H9 (cell line): Measurements from ENCODE around the gene PLEKHA7. TPM values are rescaled to one million over a fixed set of nuclear protein-coding genes. Genes with fewer than 3 reads are reported as not detected.

Experiments used
- DNase-seq: peaks from one replicate; pipeline ENCODE4 v3.0.0-alpha.2; 2017
- H2AFZ ChIP-seq: one replicate; pipeline ENCODE4 v1.6.1; 2013; ENCODE audit warnings: mild to moderate bottlenecking, low read length, control low read depth, moderate library complexity
- H2AK5ac ChIP-seq: 2 replicates; pipeline ENCODE4 v1.6.1; 2013; ENCODE audit warnings: low read length, control low read depth, mixed read lengths; ENCODE audit not compliant: insufficient read length
- H2BK120ac ChIP-seq: one replicate; pipeline ENCODE4 v1.6.1; 2013; ENCODE audit warnings: low read depth, mild to moderate bottlenecking, low read length, control low read depth, inconsistent platforms; ENCODE audit not compliant: poor library complexity, severe bottlenecking
- H2BK12ac ChIP-seq: 2 replicates; pipeline ENCODE4 v1.6.1; 2013; ENCODE audit warnings: low read length, control low read depth, mixed read lengths, low read depth; ENCODE audit not compliant: insufficient read length
- H2BK15ac ChIP-seq: 2 replicates; pipeline ENCODE4 v1.6.1; 2013; ENCODE audit warnings: low read depth, low read length, control low read depth
- H2BK20ac ChIP-seq: one replicate; pipeline ENCODE4 v1.6.1; 2013; ENCODE audit warnings: low read depth, mild to moderate bottlenecking, low read length, control low read depth, inconsistent platforms; ENCODE audit not compliant: poor library complexity, severe bottlenecking
- H2BK5ac ChIP-seq: 2 replicates; pipeline ENCODE4 v1.6.1; 2013; ENCODE audit warnings: low read length, control low read depth, mixed read lengths; ENCODE audit not compliant: insufficient read length
- H3K14ac ChIP-seq: 2 replicates; pipeline ENCODE4 v1.6.1; 2013; ENCODE audit warnings: low read length, control low read depth; ENCODE audit not compliant: insufficient read depth
- H3K18ac ChIP-seq: 2 replicates; pipeline ENCODE4 v1.6.1; 2013; ENCODE audit warnings: low read depth, mild to moderate bottlenecking, mixed read lengths, low read length, control low read depth; ENCODE audit not compliant: insufficient read length
- H3K23ac ChIP-seq: 2 replicates; pipeline ENCODE4 v1.6.1; 2013; ENCODE audit warnings: low read length, control low read depth, mixed read lengths, low read depth; ENCODE audit not compliant: insufficient read length
- H3K23me2 ChIP-seq: 2 replicates; pipeline ENCODE4 v1.6.1; 2013; ENCODE audit warnings: low read depth, mild to moderate bottlenecking, mixed read lengths, low read length, control low read depth; ENCODE audit not compliant: insufficient read length, poor library complexity, severe bottlenecking
- H3K27ac ChIP-seq: 2 replicates; pipeline ENCODE4 v1.5.1; 2013; ENCODE audit warnings: low read length, control low read depth, mixed read lengths, low read depth; ENCODE audit not compliant: insufficient read length
- H3K27me3 ChIP-seq: 2 replicates; pipeline ENCODE4 v1.6.1; 2013; ENCODE audit warnings: low read length, control low read depth, inconsistent platforms; ENCODE audit not compliant: insufficient read depth
- H3K4ac ChIP-seq: 2 replicates; pipeline ENCODE4 v1.6.1; 2013; ENCODE audit warnings: low read depth, mild to moderate bottlenecking, control low read depth, inconsistent platforms, low read length, moderate library complexity
- H3K4me1 ChIP-seq: 2 replicates; pipeline ENCODE4 v1.6.1; 2013; ENCODE audit warnings: low read length, control low read depth, inconsistent platforms; ENCODE audit not compliant: insufficient read depth
- H3K4me2 ChIP-seq: 2 replicates; pipeline ENCODE4 v1.6.1; 2013; ENCODE audit warnings: low read length, control low read depth, mixed read lengths; ENCODE audit not compliant: insufficient read length, insufficient read depth
- H3K56ac ChIP-seq: 2 replicates; pipeline ENCODE4 v1.6.1; 2013; ENCODE audit warnings: low read depth, mild to moderate bottlenecking, mixed read lengths, low read length, control low read depth; ENCODE audit not compliant: insufficient read length
- H3K79me1 ChIP-seq: 2 replicates; pipeline ENCODE4 v1.6.1; 2013; ENCODE audit warnings: low read depth, mild to moderate bottlenecking, moderate library complexity, low read length, control low read depth, inconsistent platforms; ENCODE audit not compliant: insufficient read depth, poor library complexity, severe bottlenecking
- H3K79me2 ChIP-seq: 2 replicates; pipeline ENCODE4 v1.6.1; 2013; ENCODE audit warnings: low read length, control low read depth, inconsistent platforms; ENCODE audit not compliant: insufficient read depth
- H3K9ac ChIP-seq: 2 replicates; pipeline ENCODE4 v1.6.1; 2013; ENCODE audit warnings: low read length, control low read depth, mixed read lengths; ENCODE audit not compliant: insufficient read length; ENCODE audit errors: extremely low read depth
- H3K9me3 ChIP-seq: one replicate; pipeline ENCODE4 v1.6.1; 2013; ENCODE audit warnings: low read depth, low read length, inconsistent platforms; ENCODE audit not compliant: control insufficient read depth
- H3T11ph ChIP-seq: one replicate; pipeline ENCODE4 v1.6.1; 2013; ENCODE audit warnings: mild to moderate bottlenecking, low read length, control low read depth, inconsistent platforms
- H4K20me1 ChIP-seq: one replicate; pipeline ENCODE4 v1.6.1; 2013; ENCODE audit not compliant: control insufficient read depth, insufficient read length, insufficient read depth
- H4K5ac ChIP-seq: 2 replicates; pipeline ENCODE4 v1.6.1; 2013; ENCODE audit warnings: low read depth, mild to moderate bottlenecking, mixed read lengths, low read length, control low read depth; ENCODE audit not compliant: insufficient read length
- H4K8ac ChIP-seq: replicated peaks from 2 replicates; pipeline ENCODE4 v1.6.1; 2013; ENCODE audit warnings: low read length, control low read depth, mixed read lengths, low read depth; ENCODE audit not compliant: insufficient read length
- H4K91ac ChIP-seq: 2 replicates; pipeline ENCODE4 v1.6.1; 2013; ENCODE audit warnings: low read depth, mild to moderate bottlenecking, moderate library complexity, mixed read lengths, low read length, control low read depth; ENCODE audit not compliant: insufficient read length
- H3K27ac Mint-ChIP-seq, 3 experiments: 2 replicates in 2 of 3; 3 replicates in 1 of 3; pipeline ENCODE4 v1.8.0; 2020 to 2021; ENCODE audit warnings: mixed read lengths in 3 of 3, mild to moderate bottlenecking in 1 of 3, moderate library complexity in 1 of 3
- H3K27me3 Mint-ChIP-seq: 2 replicates; pipeline ENCODE4 v1.8.0; 2021; ENCODE audit warnings: low read depth, mild to moderate bottlenecking, moderate library complexity, mixed read lengths
- H3K36me3 Mint-ChIP-seq, 3 experiments: 2 replicates in 2 of 3; 3 replicates in 1 of 3; pipeline ENCODE4 v1.8.0; 2020 to 2021; ENCODE audit warnings: low read depth in 3 of 3, mixed read lengths in 3 of 3; ENCODE audit not compliant: insufficient read depth in 1 of 3
- H3K4me1 Mint-ChIP-seq, 2 experiments: 2 replicates each; pipeline ENCODE4 v1.8.0; 2020; ENCODE audit warnings: mixed read lengths in 2 of 2
- H3K4me3 Mint-ChIP-seq, 2 experiments: 2 replicates in 1 of 2; 3 replicates in 1 of 2; pipeline ENCODE4 v1.8.0; 2020 to 2021; ENCODE audit warnings: mild to moderate bottlenecking in 2 of 2, mixed read lengths in 2 of 2, moderate library complexity in 1 of 2
- H3K9me3 Mint-ChIP-seq, 2 experiments: 2 replicates in 1 of 2; 3 replicates in 1 of 2; pipeline ENCODE4 v1.8.0; 2020; ENCODE audit warnings: mild to moderate bottlenecking in 2 of 2, mixed read lengths in 2 of 2, moderate library complexity in 1 of 2
- CTCF ChIP-seq: fragments of 200-600 bp; sonication (generic); conservative IDR thresholded peaks from 3 replicates; pipeline ENCODE4 v1.8.0; 2021; ENCODE audit warnings: antibody characterized with exemption, mild to moderate bottlenecking
- WGBS: extraction: QIAGEN DNeasy Blood & Tissue Kit; methylation state at CpG from one replicate; pipeline ENCODE4 v1.1.7; 2013; ENCODE audit warnings: missing lambda C conversion rate, low lambda C conversion rate, mixed read lengths; ENCODE audit not compliant: insufficient read length; ENCODE audit errors: extremely low coverage; 5-methylcytosine and 5-hydroxymethylcytosine counted together
- total RNA-seq: library from RNA; stranded (reverse); gene quantifications from 2 replicates; pipeline ENCODE4 v1.2.1, GENCODE V29; 2021

Gene PLEKHA7
- total RNA-seq, 1 experiment from 2014 or later, result 21.0 TPM

GRCh38 chr11:16773981-16774935 is 240.0 kb downstream of the PLEKHA7 start:
- Mint-ChIP-seq H3K4me1 (peaks cover 27 to 28% of the 10 kb centered on the region in 2 experiments), H3K27ac (no peak overlapping the region), H3K36me3 (peaks cover 2 to 13% (median 5%) of the 10 kb centered on the region in 3 experiments; a peak in 6 of 7 replicates), H3K4me3 (no peak overlapping the region), H3K27me3 (no peaks in the 10 kb centered on the region; the same call in 1 of the 2 replicates), H3K9me3 (no peaks in the 10 kb centered on the region)
- no peak for TF ChIP-seq CTCF
- Histone ChIP-seq H2BK5ac (no peak overlapping the region), H2BK12ac (no peak overlapping the region), H3K9me3 (no peaks in the 10 kb centered on the region), H2AK5ac (no peak overlapping the region), H3K4ac (no peak overlapping the region), H2BK15ac (no peak overlapping the region), H3K79me1 (no peaks in the 10 kb centered on the region), H4K20me1 (no peaks in the 10 kb centered on the region), H2AFZ (no peak overlapping the region), H3K4me1 (no peaks in the 10 kb centered on the region), H2BK120ac (no peak overlapping the region), H3K27me3 (no peaks in the 10 kb centered on the region), H4K91ac (no peak overlapping the region), H3K18ac (no peak overlapping the region), H3K27ac (no peak overlapping the region), H3K4me2 (no peak overlapping the region), H3K56ac (no peak overlapping the region), H3K9ac (no peak overlapping the region), H4K5ac (no peak overlapping the region), H3K14ac (no peak overlapping the region), H3K23me2 (no peaks in the 10 kb centered on the region), H3K79me2 (no peaks in the 10 kb centered on the region), H4K8ac (no peak overlapping the region), H3K23ac (no peak overlapping the region), H2BK20ac (no peak overlapping the region), H3T11ph (no peak overlapping the region)
- whole genome bisulfite sequencing, result no CpG with 5 or more reads among the region's 9 CpGs
- DNase-seq, result no peak
